ENCODE data around the gene MYO1G. TPM values are rescaled to one million over a fixed set of nuclear protein-coding genes. Genes with fewer than 3 reads are reported as not detected.
A peak's percentile ranks its signal among the peaks of the same experiment; 100 is the strongest.

MYO1G gene
- polyA plus RNA-seq, 1 experiment, result 0.02 TPM

- peak; percentile 91 for TF ChIP-seq CTCF (IDR thresholded peaks at IDR 0.05; ENCODE audit: insufficient read depth, low read depth, low read length)
- no peak for DNase-seq (ENCODE audit: low read depth)
- ChIA-PET CTCF (interaction anchor here (0.6 to 2.7 kb wide), 15 partner anchors 9 to 334 kb away, joined by 3 to 20 read pairs (median 4); no protein-coding TSS in a partner anchor), POLR2A (no interaction called here)
- Histone ChIP-seq H3K36me3 (ENCODE audit: control insufficient read depth, insufficient read depth, low read length) (no peaks in the 10 kb centered on the region), H3K4me3 (ENCODE audit: low read depth, low read length) (no peak overlapping the region), H3K27me3 (ENCODE audit: control insufficient read depth, insufficient read depth, low read length) (peaks cover under 1% of the 10 kb centered on the region; the same call in 1 of the 2 replicates)
Observed at GRCh38 chr7:44921607-44922350, 57.0 kb downstream of the MYO1G start.

- ChIA-PET CTCF (interaction anchor here (0.7 to 3.4 kb wide), 11 partner anchors 11 to 338 kb away, joined by 3 to 26 read pairs (median 3); partner anchors contain the start of genes PURB and TMED4), POLR2A (no interaction called here)
- H3K4me3 ChIP-seq (ENCODE audit: low read depth, low read length), result no peak overlapping the region
- no peaks in the 10 kb centered on the region for H3K36me3 ChIP-seq (ENCODE audit: control insufficient read depth, insufficient read depth, low read length)
- no peak for DNase-seq (ENCODE audit: low read depth)
- H3K27me3 ChIP-seq (ENCODE audit: control insufficient read depth, insufficient read depth, low read length), result no peaks in the 10 kb centered on the region
- no peak for TF ChIP-seq CTCF (IDR thresholded peaks at IDR 0.05; ENCODE audit: insufficient read depth, low read depth, low read length)
Observed at GRCh38 chr7:44920119-44920518, 58.7 kb downstream of the MYO1G start.

GRCh38 chr7:44918029-44918428, 60.8 kb downstream of the MYO1G start:
- ChIA-PET CTCF (interaction anchor here (1.1 to 3.4 kb wide), 3 partner anchors 10 to 194 kb away, joined by 3 to 26 read pairs (median 4); partner anchors contain the start of gene TBRG4), POLR2A (no interaction called here)
- no peak for DNase-seq (ENCODE audit: low read depth)
- TF ChIP-seq CTCF (IDR thresholded peaks at IDR 0.05; ENCODE audit: insufficient read depth, low read depth, low read length), result no peak
- Histone ChIP-seq H3K4me3 (ENCODE audit: low read depth, low read length) (no peak overlapping the region), H3K36me3 (ENCODE audit: control insufficient read depth, insufficient read depth, low read length) (no peaks in the 10 kb centered on the region), H3K27me3 (ENCODE audit: control insufficient read depth, insufficient read depth, low read length) (no peaks in the 10 kb centered on the region)

GRCh38 chr7:44917465-44917864, 61.4 kb downstream of the MYO1G start:
- Histone ChIP-seq H3K36me3 (ENCODE audit: control insufficient read depth, insufficient read depth, low read length) (no peaks in the 10 kb centered on the region), H3K27me3 (ENCODE audit: control insufficient read depth, insufficient read depth, low read length) (no peaks in the 10 kb centered on the region), H3K4me3 (ENCODE audit: low read depth, low read length) (no peak overlapping the region)
- TF ChIP-seq CTCF (IDR thresholded peaks at IDR 0.05; ENCODE audit: insufficient read depth, low read depth, low read length), result no peak
- POLR2A ChIA-PET, result no interaction called here
- CTCF ChIA-PET, result interaction anchor here (0.6 to 1.3 kb wide), 3 partner anchors 12 to 219 kb away, joined by 3 to 4 read pairs (median 3); partner anchors contain the start of gene TBRG4
- DNase-seq (ENCODE audit: low read depth), result no peak

GRCh38 chr7:44914992-44915607, 63.7 kb downstream of the MYO1G start:
- no peaks in the 10 kb centered on the region for H3K36me3 ChIP-seq (ENCODE audit: control insufficient read depth, insufficient read depth, low read length)
- no peak overlapping the region for H3K4me3 ChIP-seq (ENCODE audit: low read depth, low read length)
- ChIA-PET POLR2A (no interaction called here), CTCF (no interaction called here)
- no peak for TF ChIP-seq CTCF (IDR thresholded peaks at IDR 0.05; ENCODE audit: insufficient read depth, low read depth, low read length)
- no peaks in the 10 kb centered on the region for H3K27me3 ChIP-seq (ENCODE audit: control insufficient read depth, insufficient read depth, low read length)
- no peak for DNase-seq (ENCODE audit: low read depth)

All from BJ (cell line).